HG02852 (cell line): ENCODE measurements around the gene CLEC10A.
"Not testable (repeated sequence)": the region's sequence is repeated elsewhere in the genome, so short reads cannot be mapped to it uniquely, and the experiment has no call there.

Experiments used
- ATAC-seq: cut with Tn5 transposase; IDR thresholded peaks from one replicate; pipeline ENCODE4 v1.9.1; 2021; ENCODE audit warnings: mild to moderate bottlenecking, moderate library complexity; ENCODE audit not compliant: unreplicated experiment

CLEC10A gene

GRCh38 chr17:7079581-7080455, at the start of gene CLEC10A:
Gene CLEC10A, minus strand, starts transcription at chr17:7080251. Its CDS starts 1,439 bp downstream, at chr17:7078812.
- no peak for ATAC-seq

GRCh38 chr17:7129311-7129710, 49.3 kb upstream of the CLEC10A start:
- ATAC-seq: no peak

- ATAC-seq: no peak
Measured at GRCh38 chr17:7128160-7128559, 48.1 kb upstream of the CLEC10A start.

- not testable (repeated sequence) for ATAC-seq
Measured at GRCh38 chr17:7127501-7127900, 47.5 kb upstream of the CLEC10A start.

GRCh38 chr17:7126386-7126785, 46.3 kb upstream of the CLEC10A start:
- ATAC-seq: not testable (repeated sequence)

GRCh38 chr17:7124923-7125322, 44.9 kb upstream of the CLEC10A start:
- ATAC-seq: no peak

- ATAC-seq: no peak
Measured at GRCh38 chr17:7123844-7124243, 43.8 kb upstream of the CLEC10A start.

GRCh38 chr17:7122381-7122780, 42.3 kb upstream of the CLEC10A start:
- no peak for ATAC-seq

- ATAC-seq: not testable (repeated sequence)
Measured at GRCh38 chr17:7120635-7121034, 40.6 kb upstream of the CLEC10A start.

- no peak for ATAC-seq
Measured at GRCh38 chr17:7120123-7120522, 40.1 kb upstream of the CLEC10A start.

GRCh38 chr17:7119314-7119713, 39.3 kb upstream of the CLEC10A start:
- ATAC-seq: no peak

- ATAC-seq: no peak
Measured at GRCh38 chr17:7114875-7115614, 35.0 kb upstream of the CLEC10A start.

- no peak for ATAC-seq
Measured at GRCh38 chr17:7114241-7114874, 34.3 kb upstream of the CLEC10A start, which contains the start of gene ASGR2. Gene ASGR2, minus strand, starts transcription at chr17:7114822. Its CDS starts 582 bp downstream, at chr17:7114240.

GRCh38 chr17:7113273-7114071, 33.4 kb upstream of the CLEC10A start:
- ATAC-seq: no peak

GRCh38 chr17:7112510-7113108, 32.6 kb upstream of the CLEC10A start:
- ATAC-seq: no peak

- ATAC-seq: no peak
Measured at GRCh38 chr17:7111784-7112509, 31.9 kb upstream of the CLEC10A start.

- no peak for ATAC-seq
Measured at GRCh38 chr17:7110617-7111306, 30.7 kb upstream of the CLEC10A start.

- ATAC-seq: no peak
Measured at GRCh38 chr17:7109461-7110322, 29.6 kb upstream of the CLEC10A start.
